Activated T-helper 17 cell treated with anti-CD3 and anti-CD28 coated beads, Interleukin-2, amount 50 U/mL, for 72 hours (primary cell): ENCODE measurements around the gene USP46. TPM values are rescaled to one million over a fixed set of nuclear protein-coding genes. Genes with fewer than 3 reads are reported as not detected.

Experiments
- ATAC-seq: fragments of 150-1000 bp; cut with Tn5 transposase; replicated peaks from 2 replicates; pipeline ENCODE4 v1.10.0; 2021; ENCODE audit warnings: mild to moderate bottlenecking, moderate library complexity
- H3K27ac Mint-ChIP-seq: one replicate; pipeline ENCODE4 v1.8.0; 2022; ENCODE audit warnings: mixed read lengths
- H3K27me3 Mint-ChIP-seq: one replicate; pipeline ENCODE4 v1.8.0; 2022; ENCODE audit warnings: mixed read lengths
- H3K36me3 Mint-ChIP-seq: one replicate; pipeline ENCODE4 v1.8.0; 2022; ENCODE audit warnings: low read depth, mild to moderate bottlenecking, mixed read lengths
- H3K4me1 Mint-ChIP-seq: one replicate; pipeline ENCODE4 v1.8.0; 2022; ENCODE audit warnings: mixed read lengths
- H3K4me3 Mint-ChIP-seq: one replicate; pipeline ENCODE4 v1.8.0; 2022; ENCODE audit warnings: mild to moderate bottlenecking, mixed read lengths
- H3K9me3 Mint-ChIP-seq: one replicate; pipeline ENCODE4 v1.8.0; 2022; ENCODE audit warnings: mixed read lengths
- total RNA-seq, 2 donors: library from RNA; stranded (reverse); gene quantifications; one replicate each; pipeline ENCODE4 v1.2.3, GENCODE V29; 2022

The USP46 gene
- total RNA-seq, 2 donors from 2014 or later: 8.6 to 10.1 TPM

- no peak overlapping the region for H3K27ac Mint-ChIP-seq
- no peaks in the 10 kb centered on the region for H3K27me3 Mint-ChIP-seq
Measured at GRCh38 chr4:52586069-52586468, 73.0 kb downstream of the USP46 start.

GRCh38 chr4:52585379-52585778 is 73.7 kb downstream of the USP46 start:
- Mint-ChIP-seq H3K9me3 (no peaks in the 10 kb centered on the region), H3K4me3 (no peak overlapping the region), H3K36me3 (no peaks in the 10 kb centered on the region), H3K4me1 (peaks cover 13% of the 10 kb centered on the region), H3K27ac (no peak overlapping the region), H3K27me3 (no peaks in the 10 kb centered on the region)
- ATAC-seq: no peak

More at GRCh38 chr4:52586069-52586468, 73.0 kb downstream of the USP46 start:
- H3K36me3 Mint-ChIP-seq: no peaks in the 10 kb centered on the region
- H3K9me3 Mint-ChIP-seq: no peaks in the 10 kb centered on the region
- peaks cover 16% of the 10 kb centered on the region for H3K4me1 Mint-ChIP-seq
- no peak overlapping the region for H3K4me3 Mint-ChIP-seq
- no peak for ATAC-seq

GRCh38 chr4:52579602-52580272 is 79.4 kb downstream of the USP46 start:
- no peaks in the 10 kb centered on the region for H3K27me3 Mint-ChIP-seq
- H3K9me3 Mint-ChIP-seq: no peaks in the 10 kb centered on the region
- H3K4me3 Mint-ChIP-seq: no peak overlapping the region
- no peak for ATAC-seq
- H3K27ac Mint-ChIP-seq: no peak overlapping the region
- no peaks in the 10 kb centered on the region for H3K4me1 Mint-ChIP-seq
- H3K36me3 Mint-ChIP-seq: no peaks in the 10 kb centered on the region

- no peak for ATAC-seq
- H3K36me3 Mint-ChIP-seq: no peaks in the 10 kb centered on the region
- no peak overlapping the region for H3K4me3 Mint-ChIP-seq
- H3K27ac Mint-ChIP-seq: no peak overlapping the region
- no peaks in the 10 kb centered on the region for H3K4me1 Mint-ChIP-seq
- no peaks in the 10 kb centered on the region for H3K9me3 Mint-ChIP-seq
- no peaks in the 10 kb centered on the region for H3K27me3 Mint-ChIP-seq
Measured at GRCh38 chr4:52578951-52579350, 80.2 kb downstream of the USP46 start.

GRCh38 chr4:52577624-52577962 is 81.5 kb downstream of the USP46 start:
- no peaks in the 10 kb centered on the region for H3K4me1 Mint-ChIP-seq
- no peak for ATAC-seq
- no peaks in the 10 kb centered on the region for H3K9me3 Mint-ChIP-seq
- H3K27ac Mint-ChIP-seq: peak overlapping the region; percentile 29
- peak overlapping the region; percentile 3 for H3K4me3 Mint-ChIP-seq
- no peaks in the 10 kb centered on the region for H3K36me3 Mint-ChIP-seq
- no peaks in the 10 kb centered on the region for H3K27me3 Mint-ChIP-seq

GRCh38 chr4:52576961-52577623 is 82.0 kb downstream of the USP46 start:
- peaks cover 4% of the 10 kb centered on the region for H3K9me3 Mint-ChIP-seq
- ATAC-seq: peak; percentile 52
- H3K4me1 Mint-ChIP-seq: no peaks in the 10 kb centered on the region
- H3K27ac Mint-ChIP-seq: peak overlapping the region; percentile 29
- peak overlapping the region; percentile 21 for H3K4me3 Mint-ChIP-seq
- no peaks in the 10 kb centered on the region for H3K27me3 Mint-ChIP-seq
- H3K36me3 Mint-ChIP-seq: no peaks in the 10 kb centered on the region

- no peaks in the 10 kb centered on the region for H3K27me3 Mint-ChIP-seq
- H3K27ac Mint-ChIP-seq: peak overlapping the region; percentile 61
- H3K36me3 Mint-ChIP-seq: no peaks in the 10 kb centered on the region
- no peaks in the 10 kb centered on the region for H3K4me1 Mint-ChIP-seq
- peak overlapping the region; percentile 21 for H3K4me3 Mint-ChIP-seq
- ATAC-seq: peak; percentile 91
- peaks cover 5% of the 10 kb centered on the region for H3K9me3 Mint-ChIP-seq
Measured at GRCh38 chr4:52576326-52576725, 82.8 kb downstream of the USP46 start.

- Mint-ChIP-seq H3K27ac (no peak overlapping the region), H3K4me3 (no peak overlapping the region), H3K9me3 (peaks cover 5% of the 10 kb centered on the region), H3K36me3 (no peaks in the 10 kb centered on the region), H3K27me3 (no peaks in the 10 kb centered on the region), H3K4me1 (no peaks in the 10 kb centered on the region)
- no peak for ATAC-seq
Measured at GRCh38 chr4:52575406-52575805, 83.7 kb downstream of the USP46 start.

- Mint-ChIP-seq H3K4me3 (no peak overlapping the region), H3K27ac (no peak overlapping the region), H3K9me3 (peaks cover 5% of the 10 kb centered on the region), H3K27me3 (no peaks in the 10 kb centered on the region), H3K36me3 (no peaks in the 10 kb centered on the region), H3K4me1 (no peaks in the 10 kb centered on the region)
- no peak for ATAC-seq
Measured at GRCh38 chr4:52574036-52574435, 85.1 kb downstream of the USP46 start.

- Mint-ChIP-seq H3K36me3 (no peaks in the 10 kb centered on the region), H3K4me3 (no peak overlapping the region), H3K27me3 (no peaks in the 10 kb centered on the region), H3K9me3 (peaks cover 5% of the 10 kb centered on the region), H3K4me1 (no peaks in the 10 kb centered on the region), H3K27ac (no peak overlapping the region)
- ATAC-seq: no peak
Measured at GRCh38 chr4:52573551-52573950, 85.5 kb downstream of the USP46 start.

- Mint-ChIP-seq H3K27me3 (no peaks in the 10 kb centered on the region), H3K36me3 (no peaks in the 10 kb centered on the region), H3K4me3 (no peak overlapping the region), H3K9me3 (peaks cover 5% of the 10 kb centered on the region), H3K4me1 (no peaks in the 10 kb centered on the region), H3K27ac (no peak overlapping the region)
- ATAC-seq: no peak
Measured at GRCh38 chr4:52572936-52573485, 86.1 kb downstream of the USP46 start.

- Mint-ChIP-seq H3K9me3 (peaks cover 5% of the 10 kb centered on the region), H3K27me3 (no peaks in the 10 kb centered on the region), H3K4me1 (no peaks in the 10 kb centered on the region), H3K4me3 (no peak overlapping the region), H3K36me3 (no peaks in the 10 kb centered on the region), H3K27ac (no peak overlapping the region)
- no peak for ATAC-seq
Measured at GRCh38 chr4:52568351-52568750, 90.8 kb downstream of the USP46 start.

- no peaks in the 10 kb centered on the region for H3K4me1 Mint-ChIP-seq
- H3K27ac Mint-ChIP-seq: no peak overlapping the region
- no peaks in the 10 kb centered on the region for H3K36me3 Mint-ChIP-seq
- no peak overlapping the region for H3K4me3 Mint-ChIP-seq
- no peak for ATAC-seq
- H3K9me3 Mint-ChIP-seq: no peaks in the 10 kb centered on the region
- H3K27me3 Mint-ChIP-seq: peaks cover 3% of the 10 kb centered on the region
Measured at GRCh38 chr4:52566136-52567031, 92.7 kb downstream of the USP46 start.

- peak; percentile 42 for ATAC-seq
- peaks cover 3% of the 10 kb centered on the region for H3K27me3 Mint-ChIP-seq
Measured at GRCh38 chr4:52560844-52561280, 98.2 kb downstream of the USP46 start.

More at GRCh38 chr4:52560844-52561280, 98.2 kb downstream of the USP46 start:
- Mint-ChIP-seq H3K36me3 (no peaks in the 10 kb centered on the region), H3K9me3 (no peaks in the 10 kb centered on the region), H3K4me1 (no peaks in the 10 kb centered on the region), H3K27ac (no peak overlapping the region), H3K4me3 (no peak overlapping the region)
